Type B pancreatic cell (in vitro differentiated cells): Measurements from ENCODE around the gene MRGPRX3. TPM values are rescaled to one million over a fixed set of nuclear protein-coding genes. Genes with fewer than 3 reads are reported as not detected.
A peak's percentile ranks its signal among the peaks of the same experiment; 100 is the strongest.

Experiments used
- DNase-seq: peaks from one replicate; pipeline ENCODE4 v3.0.0; 2021; ENCODE audit warnings: mixed read lengths; ENCODE audit not compliant: unreplicated experiment; ENCODE audit errors: extremely low spot score
- H3K27ac Mint-ChIP-seq: 2 replicates; pipeline ENCODE4 v1.8.0; 2021; ENCODE audit warnings: mild to moderate bottlenecking, mixed read lengths
- H3K27me3 Mint-ChIP-seq: 2 replicates; pipeline ENCODE4 v1.8.0; 2021; ENCODE audit warnings: mixed read lengths
- H3K36me3 Mint-ChIP-seq: 2 replicates; pipeline ENCODE4 v1.8.0; 2021; ENCODE audit warnings: mixed read lengths
- H3K4me1 Mint-ChIP-seq: one replicate; pipeline ENCODE4 v1.8.0; 2021; ENCODE audit warnings: mixed read lengths; ENCODE audit not compliant: unreplicated experiment
- H3K4me3 Mint-ChIP-seq: 2 replicates; pipeline ENCODE4 v1.8.0; 2021; ENCODE audit warnings: mild to moderate bottlenecking, mixed read lengths
- H3K9me3 Mint-ChIP-seq: 2 replicates; pipeline ENCODE4 v1.8.0; 2021; ENCODE audit warnings: mixed read lengths
- CTCF ChIP-seq: fragments of 200-600 bp; sonication (generic); conservative IDR thresholded peaks from 2 replicates; pipeline ENCODE4 v1.5.0; 2021; ENCODE audit warnings: antibody characterized with exemption, mild to moderate bottlenecking
- total RNA-seq: library from RNA; stranded (reverse); gene quantifications from 2 replicates; pipeline ENCODE4 v1.2.1, GENCODE V29; 2021; ENCODE audit warnings: low replicate concordance

MRGPRX3 gene
- total RNA-seq, 1 donor from 2014 or later: not detected

GRCh38 chr11:18100926-18101656, 31.3 kb upstream of the MRGPRX3 start:
- DNase-seq: no peak
- Mint-ChIP-seq H3K9me3 (no peaks in the 10 kb centered on the region), H3K27me3 (no peaks in the 10 kb centered on the region), H3K36me3 (peaks cover 17% of the 10 kb centered on the region), H3K27ac (no peak overlapping the region), H3K4me1 (peaks cover 9% of the 10 kb centered on the region), H3K4me3 (no peak overlapping the region)
- no peak for TF ChIP-seq CTCF

DNA sequence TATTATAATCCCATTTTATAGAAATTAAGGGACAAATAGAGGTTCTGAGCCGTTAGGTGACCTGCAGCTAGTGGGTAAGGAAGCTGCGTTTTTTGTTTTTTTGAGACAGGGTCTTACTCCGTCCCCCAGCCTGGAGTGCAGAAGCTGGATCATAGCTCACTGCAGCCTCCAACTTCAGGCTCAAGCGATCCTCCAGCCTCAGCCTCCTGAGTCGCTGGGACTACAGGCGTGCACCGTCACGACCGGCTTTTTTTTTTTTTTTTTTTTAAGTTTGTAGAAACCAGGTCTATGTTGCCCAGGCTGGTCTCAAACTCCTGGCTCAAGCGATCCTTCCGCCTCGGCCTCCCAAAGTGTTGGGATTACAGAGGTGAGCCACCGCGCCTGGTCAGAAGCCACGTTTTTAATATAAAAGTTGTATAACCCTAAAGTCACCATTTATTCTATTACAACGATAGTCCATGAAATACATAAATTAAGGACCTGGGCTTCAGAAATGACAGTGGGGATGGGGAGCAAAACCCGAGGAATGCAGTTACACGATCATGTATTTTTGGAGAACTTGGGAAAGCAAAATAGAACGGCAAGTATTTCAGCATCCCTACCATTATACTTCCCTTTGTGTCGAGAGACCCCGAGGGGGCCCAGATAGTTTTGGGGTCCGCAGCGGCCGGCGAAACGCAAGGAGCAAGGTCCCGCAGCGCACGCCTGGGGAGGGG, 27.1 kb upstream of the MRGPRX3 start:
- DNase-seq: no peak
- Mint-ChIP-seq H3K27ac (peak overlapping the region; percentile 79), H3K9me3 (no peaks in the 10 kb centered on the region), H3K4me3 (peak overlapping the region; percentile 93), H3K27me3 (peaks cover 11% of the 10 kb centered on the region), H3K36me3 (peaks cover 14% of the 10 kb centered on the region), H3K4me1 (peaks cover 9% of the 10 kb centered on the region)
- TF ChIP-seq CTCF: no peak

DNA sequence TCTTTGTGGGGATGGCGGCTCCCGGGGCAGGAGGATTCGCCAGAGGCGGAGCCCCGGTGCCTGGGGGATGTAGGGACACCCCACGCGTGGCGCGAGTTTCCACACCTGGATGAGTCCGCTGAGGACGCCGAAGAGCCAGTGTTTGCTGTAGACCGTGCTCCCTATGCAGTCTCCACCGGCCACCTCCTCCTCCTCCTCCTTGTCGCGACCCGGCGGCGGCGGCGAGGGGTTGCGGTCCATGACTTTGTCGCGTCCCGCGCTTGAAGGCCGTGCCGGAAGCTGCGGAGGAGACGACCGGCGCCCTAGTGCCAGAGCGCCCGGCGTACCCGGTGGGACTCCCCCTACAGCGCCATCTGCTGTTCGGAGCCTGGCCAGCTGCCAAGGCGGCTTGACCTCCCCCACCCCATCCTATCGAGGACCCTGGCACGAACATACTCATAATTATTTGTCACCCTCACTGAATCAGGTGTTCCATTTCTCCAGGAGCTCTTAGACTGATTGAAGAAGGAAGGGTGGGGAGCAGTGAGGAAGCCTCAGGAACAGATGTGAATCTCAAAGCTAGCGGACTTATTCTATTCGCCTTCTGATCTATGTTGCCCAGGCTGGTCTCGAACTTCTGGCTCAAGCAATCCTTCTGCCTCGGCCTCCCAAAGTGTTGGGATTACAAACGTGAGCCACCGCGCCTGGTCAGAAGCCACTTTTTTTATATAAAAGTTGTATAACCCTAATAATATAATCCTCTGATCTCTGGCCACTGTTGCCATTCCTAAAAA, 26.4 kb upstream of the MRGPRX3 start, which contains the start of gene SAAL1:
SAAL1 (minus strand) TSS at position 281 of the 773 bp plus-strand sequence; CDS start at position 240, 41 bp downstream.
- H3K36me3 Mint-ChIP-seq: peaks cover 14% of the 10 kb centered on the region
- peaks cover 19% of the 10 kb centered on the region for H3K27me3 Mint-ChIP-seq
- peak; percentile 92 for TF ChIP-seq CTCF
- peak within 1 kb of the TSS; percentile 79 for H3K27ac Mint-ChIP-seq
- peak within 1 kb of the TSS; percentile 93 for H3K4me3 Mint-ChIP-seq
- peaks cover 9% of the 10 kb centered on the region for H3K4me1 Mint-ChIP-seq
- no peaks in the 10 kb centered on the region for H3K9me3 Mint-ChIP-seq
- DNase-seq: peak; percentile 91

DNA sequence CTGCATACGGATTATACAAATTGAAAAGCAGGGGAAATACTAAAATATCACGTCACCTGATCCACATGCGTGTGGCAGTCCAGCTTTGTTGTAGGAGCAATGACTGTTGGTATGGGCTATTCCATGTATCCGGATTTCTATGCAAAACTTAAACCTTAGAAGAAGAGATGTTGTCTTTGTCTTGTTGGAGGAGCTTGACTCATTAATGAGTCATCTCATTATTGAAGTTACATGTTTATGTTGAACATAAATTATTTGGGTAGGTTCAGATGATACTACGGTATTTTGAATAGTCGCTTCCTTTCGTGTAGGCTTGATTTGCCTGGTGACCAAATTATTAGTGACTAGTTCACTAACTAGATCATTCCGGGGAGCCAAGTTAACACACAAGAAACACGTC, 25.7 kb upstream of the MRGPRX3 start:
- Mint-ChIP-seq H3K4me1 (peaks cover 9% of the 10 kb centered on the region), H3K27ac (no peak overlapping the region)

More for the DNA sequence above, 25.7 kb upstream of the MRGPRX3 start:
- H3K27me3 Mint-ChIP-seq: peaks cover 24% of the 10 kb centered on the region
- DNase-seq: no peak
- no peaks in the 10 kb centered on the region for H3K9me3 Mint-ChIP-seq
- TF ChIP-seq CTCF: no peak
- peaks cover 8% of the 10 kb centered on the region for H3K36me3 Mint-ChIP-seq
- peak overlapping the region; percentile 93 for H3K4me3 Mint-ChIP-seq
